MM.1S (cell line): ENCODE data around the gene SNX17.
A peak's percentile ranks its signal among the peaks of the same experiment; 100 is the strongest.

Experiments
- DNase-seq: peaks from one replicate; pipeline ENCODE4 v3.0.0-alpha.2; 2015
- H2AFZ ChIP-seq: fragments of 300-600 bp; sonication (generic); 2 replicates; pipeline ENCODE4 v1.6.0; 2016; ENCODE audit warnings: antibody characterized with exemption, low read length
- H3F3A ChIP-seq: fragments of 300-600 bp; sonication (generic); 2 replicates; pipeline ENCODE4 v1.6.1; 2016; ENCODE audit warnings: mild to moderate bottlenecking, antibody characterized with exemption, low read length, moderate library complexity, mixed read lengths; ENCODE audit not compliant: insufficient read depth
- H3K27ac ChIP-seq: fragments of 300-600 bp; sonication (generic); 2 replicates; pipeline ENCODE4 v1.5.1; 2016; ENCODE audit warnings: mild to moderate bottlenecking, low read length
- H3K27me3 ChIP-seq: fragments of 300-600 bp; sonication (generic); replicated peaks from 2 replicates; pipeline ENCODE4 v1.6.0; 2016; ENCODE audit warnings: low read length; ENCODE audit not compliant: insufficient read depth
- H3K36me3 ChIP-seq: fragments of 300-600 bp; sonication (generic); replicated peaks from 2 replicates; pipeline ENCODE4 v1.6.1; 2016; ENCODE audit warnings: mild to moderate bottlenecking, low read length, mixed read lengths; ENCODE audit not compliant: insufficient read depth
- H3K4me1 ChIP-seq: fragments of 300-600 bp; sonication (generic); 2 replicates; pipeline ENCODE4 v1.6.1; 2016; ENCODE audit warnings: low read length, mixed read lengths
- H3K4me2 ChIP-seq: fragments of 300-600 bp; sonication (generic); 2 replicates; pipeline ENCODE4 v1.6.0; 2016; ENCODE audit warnings: low read depth, low read length
- H3K4me3 ChIP-seq: fragments of 300-600 bp; sonication (generic); 2 replicates; pipeline ENCODE4 v1.5.1; 2016; ENCODE audit warnings: low read length, mixed read lengths
- H3K79me2 ChIP-seq: fragments of 300-600 bp; sonication (generic); 2 replicates; pipeline ENCODE4 v1.6.1; 2016; ENCODE audit warnings: mixed run types, low read length, mixed read lengths
- H3K9ac ChIP-seq: fragments of 300-600 bp; sonication (generic); 2 replicates; pipeline ENCODE4 v1.6.1; 2016; ENCODE audit warnings: low read length, mixed read lengths
- H3K9me2 ChIP-seq: fragments of 300-600 bp; sonication (generic); replicated peaks from 2 replicates; pipeline ENCODE4 v1.6.1; 2016; ENCODE audit warnings: mild to moderate bottlenecking, low read length, mixed read lengths; ENCODE audit not compliant: insufficient read depth
- H3K9me3 ChIP-seq: fragments of 300-600 bp; sonication (generic); replicated peaks from 2 replicates; pipeline ENCODE4 v1.6.1; 2016; ENCODE audit warnings: mild to moderate bottlenecking, low read length, mixed read lengths; ENCODE audit not compliant: insufficient read depth
- H4K20me1 ChIP-seq: fragments of 300-600 bp; sonication (generic); 2 replicates; pipeline ENCODE4 v1.6.1; 2016; ENCODE audit warnings: mild to moderate bottlenecking, low read length, moderate library complexity, mixed read lengths; ENCODE audit not compliant: insufficient read depth
- CTCF ChIP-seq: fragments of 300-600 bp; sonication (generic); IDR thresholded peaks from 2 replicates; pipeline ENCODE4 v1.5.1; 2016; ENCODE audit warnings: antibody characterized with exemption, low read length, mixed read lengths
- EZH2 ChIP-seq: fragments of 300-600 bp; sonication (generic); optimal IDR thresholded peaks from 2 replicates; pipeline ENCODE3; 2017; ENCODE audit warnings: low read depth, mild to moderate bottlenecking, antibody characterized with exemption, low read length, mixed read lengths
- EZH2phosphoT487 ChIP-seq: fragments of 300-600 bp; sonication (generic); IDR thresholded peaks from 2 replicates; pipeline ENCODE4 v1.6.1; 2018; ENCODE audit warnings: antibody characterized with exemption, low read length

The SNX17 gene

GRCh38 chr2:27376866-27377617 is 6.6 kb downstream of the SNX17 start:
- Histone ChIP-seq H3K4me3 (no peak overlapping the region), H2AFZ (no peak overlapping the region), H3F3A (peaks cover 24% of the 10 kb centered on the region), H3K27me3 (no peaks in the 10 kb centered on the region), H3K4me2 (no peak overlapping the region), H3K9ac (no peak overlapping the region), H4K20me1 (no peaks in the 10 kb centered on the region), H3K9me2 (no peaks in the 10 kb centered on the region), H3K27ac (no peak overlapping the region), H3K4me1 (no peaks in the 10 kb centered on the region), H3K9me3 (no peaks in the 10 kb centered on the region), H3K36me3 (no peaks in the 10 kb centered on the region; the same call in 1 of the 2 replicates), H3K79me2 (peaks cover 34% of the 10 kb centered on the region)
- TF ChIP-seq CTCF, result no peak
- no peak for DNase-seq

- H3K9me2 ChIP-seq, result no peaks in the 10 kb centered on the region
- no peaks in the 10 kb centered on the region for H3K9me3 ChIP-seq
- H3K36me3 ChIP-seq, result no peaks in the 10 kb centered on the region; the same call in 1 of the 2 replicates
- DNase-seq, result no peak
- no peak overlapping the region for H3K9ac ChIP-seq
- H3F3A ChIP-seq, result peaks cover 29% of the 10 kb centered on the region
- no peak overlapping the region for H3K4me2 ChIP-seq
- TF ChIP-seq CTCF, result no peak
- no peak for TF ChIP-seq EZH2
- TF ChIP-seq EZH2phosphoT487, result no peak
- no peak overlapping the region for H3K27ac ChIP-seq
- H3K4me1 ChIP-seq, result no peaks in the 10 kb centered on the region
- no peak overlapping the region for H2AFZ ChIP-seq
- H3K27me3 ChIP-seq, result no peaks in the 10 kb centered on the region
- no peak overlapping the region for H3K4me3 ChIP-seq
- H4K20me1 ChIP-seq, result no peaks in the 10 kb centered on the region
- peaks cover 29% of the 10 kb centered on the region for H3K79me2 ChIP-seq
Observed at GRCh38 chr2:27377618-27378095, 7.2 kb downstream of the SNX17 start.

- no peak overlapping the region for H3K27ac ChIP-seq
- no peaks in the 10 kb centered on the region for H3K4me1 ChIP-seq
- peaks cover 29% of the 10 kb centered on the region for H3F3A ChIP-seq
- no peak overlapping the region for H2AFZ ChIP-seq
- TF ChIP-seq CTCF (peak; percentile 24; the same call in 1 of the 2 replicates), EZH2phosphoT487 (no peak), EZH2 (no peak)
- no peaks in the 10 kb centered on the region for H3K27me3 ChIP-seq
- H3K4me3 ChIP-seq, result no peak overlapping the region
- no peaks in the 10 kb centered on the region; the same call in none of the 2 replicates for H3K36me3 ChIP-seq
- H3K9me2 ChIP-seq, result no peaks in the 10 kb centered on the region
- H4K20me1 ChIP-seq, result no peaks in the 10 kb centered on the region
- peaks cover 25% of the 10 kb centered on the region for H3K79me2 ChIP-seq
- no peaks in the 10 kb centered on the region for H3K9me3 ChIP-seq
- DNase-seq, result no peak
- no peak overlapping the region for H3K9ac ChIP-seq
- no peak overlapping the region for H3K4me2 ChIP-seq
Observed at GRCh38 chr2:27378096-27378808, 7.8 kb downstream of the SNX17 start.
